Left lobe of liver (tissue), 2 donors: ENCODE results near the gene ITSN2. TPM values are rescaled to one million over a fixed set of nuclear protein-coding genes. Genes with fewer than 3 reads are reported as not detected.
"Not testable (repeated sequence)": the region's sequence is repeated elsewhere in the genome, so short reads cannot be mapped to it uniquely, and the experiment has no call there.

Experiments used
- ATAC-seq: fragments of 200-7000 bp; cut with Tn5 transposase; one replicate; pipeline ENCODE4 v1.9.1; 2020; ENCODE audit warnings: mild to moderate bottlenecking, moderate library complexity
- DNase-seq: peaks from one replicate; pipeline ENCODE4 v3.0.0-alpha.2; 2020; ENCODE audit warnings: low spot score
- total RNA-seq: library from RNA; stranded (reverse); gene quantifications from one replicate; pipeline ENCODE4 v1.2.1, GENCODE V29; 2021
- donor health status: DM: no; HTN: no; CAD: no; lungs with moderate emphysema.
- donor health status: DM: no; HTN: yes; CAD: no.

The ITSN2 gene
- 21.7 TPM for total RNA-seq

DNA sequence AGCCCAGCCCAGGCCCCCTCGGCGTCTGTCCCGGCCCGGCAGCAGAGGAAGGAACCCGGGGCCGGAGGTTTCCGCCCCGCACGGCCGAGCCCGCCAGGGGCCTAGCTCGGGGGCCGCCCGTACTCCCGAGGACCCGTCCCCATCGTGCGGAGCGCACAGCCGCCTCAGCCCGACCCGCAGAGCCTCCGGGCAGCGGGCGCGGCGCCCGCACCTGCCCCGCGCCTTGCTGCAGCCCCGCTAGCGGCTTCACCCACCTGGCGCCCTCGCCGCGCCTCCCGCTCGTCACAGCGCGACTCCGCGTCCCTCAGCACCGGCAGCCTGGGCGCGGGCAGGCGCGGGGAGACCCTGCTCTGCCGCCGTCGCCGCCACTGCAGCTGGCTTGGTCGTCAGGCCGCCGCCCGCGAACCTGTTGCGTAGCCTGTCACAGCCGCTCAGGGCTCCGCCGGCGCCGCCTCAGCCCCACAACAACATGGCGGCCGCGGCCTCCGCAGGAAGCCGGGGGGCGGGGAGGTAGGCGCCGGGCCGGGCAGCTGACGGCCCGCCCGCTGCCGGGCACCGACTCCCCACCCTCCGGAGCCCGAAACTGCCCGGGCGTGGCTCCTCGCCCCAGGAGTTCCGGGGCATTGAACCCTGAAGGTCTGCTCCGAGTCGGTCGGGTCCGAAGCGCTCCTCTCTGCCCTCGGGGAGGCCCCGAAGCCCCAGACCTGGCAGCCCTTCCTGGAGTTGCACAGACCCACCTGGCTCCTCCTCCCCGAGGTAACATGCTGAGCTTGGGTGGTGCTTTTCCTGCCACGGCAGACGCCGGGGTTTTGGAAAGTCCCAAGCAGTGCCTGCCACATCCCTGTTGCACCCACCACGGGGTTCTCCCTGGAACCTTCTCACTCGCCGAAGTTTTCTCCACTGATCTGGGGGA lies at the start of gene ITSN2:
TSS of gene ITSN2 (minus strand) at position 487 of the 913 bp plus-strand sequence. CDS start 32,454 bp downstream, outside the sequence.
- ATAC-seq, result peak; percentile 95

DNA sequence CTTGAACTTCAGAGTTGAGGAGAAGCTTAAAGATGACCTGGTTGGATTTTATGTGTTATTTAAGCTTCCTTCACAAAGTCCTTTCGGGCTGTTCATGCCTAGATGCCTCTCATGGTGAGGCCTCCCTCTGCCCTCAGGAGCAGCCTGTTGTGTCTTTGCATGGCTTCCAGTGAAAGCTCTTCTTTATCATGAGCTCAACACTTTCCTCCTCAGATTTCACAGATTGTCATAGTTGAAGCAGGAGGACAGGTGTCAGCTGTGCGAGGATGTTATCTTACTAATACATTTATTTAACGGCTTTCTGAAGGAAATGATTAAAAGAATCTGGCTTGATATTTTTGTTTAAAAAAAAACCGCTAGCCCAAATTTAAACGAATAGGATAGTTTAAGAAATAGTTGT lies 48.8 kb upstream of the ITSN2 start:
- no peak for DNase-seq
- ATAC-seq, result no peak

More for the DNA sequence above, at the start of gene ITSN2:
- peak; percentile 88 for DNase-seq

DNA sequence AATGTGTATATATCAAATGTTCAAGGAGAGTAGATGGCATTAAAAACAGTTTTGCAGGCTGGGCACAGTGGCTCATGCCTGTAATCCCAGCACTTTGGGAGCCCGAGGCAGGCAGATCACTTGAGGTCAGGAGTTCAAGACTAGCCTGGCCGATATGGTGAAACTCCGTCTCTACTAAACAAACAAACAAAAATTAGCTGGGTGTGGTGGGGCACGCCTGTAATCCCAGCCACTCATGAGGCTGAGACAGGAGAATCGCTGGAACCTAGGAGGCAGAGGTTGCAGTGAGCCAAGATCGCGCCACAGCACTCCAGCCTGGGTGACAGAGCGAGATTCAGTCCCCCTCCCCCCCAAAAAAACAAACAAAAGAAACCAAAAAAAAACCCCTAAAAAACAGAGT lies 48.4 kb upstream of the ITSN2 start:
- DNase-seq, ATAC-seq: not testable (repeated sequence)

DNA sequence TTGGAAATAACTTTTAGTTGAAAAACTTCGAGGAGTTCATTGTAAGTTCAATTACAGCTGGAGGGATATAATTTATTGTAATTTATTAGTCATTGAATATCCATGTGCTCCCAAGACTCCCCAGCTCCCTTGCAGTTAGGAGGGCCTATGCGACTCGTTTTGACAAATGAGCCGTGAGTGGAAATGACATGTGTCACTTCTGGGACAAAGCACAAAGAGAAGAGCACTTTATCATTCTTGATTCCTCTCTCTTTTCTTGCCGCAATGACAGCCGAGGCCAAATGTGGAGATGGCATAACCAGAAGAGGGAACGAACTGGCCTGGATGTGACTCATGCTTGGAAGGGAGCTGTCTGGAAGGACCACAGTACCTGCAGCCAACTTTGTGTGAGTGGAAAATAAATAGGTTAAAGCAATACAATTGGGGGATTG lies 44.2 kb upstream of the ITSN2 start:
- DNase-seq, result no peak
- no peak for ATAC-seq

DNA sequence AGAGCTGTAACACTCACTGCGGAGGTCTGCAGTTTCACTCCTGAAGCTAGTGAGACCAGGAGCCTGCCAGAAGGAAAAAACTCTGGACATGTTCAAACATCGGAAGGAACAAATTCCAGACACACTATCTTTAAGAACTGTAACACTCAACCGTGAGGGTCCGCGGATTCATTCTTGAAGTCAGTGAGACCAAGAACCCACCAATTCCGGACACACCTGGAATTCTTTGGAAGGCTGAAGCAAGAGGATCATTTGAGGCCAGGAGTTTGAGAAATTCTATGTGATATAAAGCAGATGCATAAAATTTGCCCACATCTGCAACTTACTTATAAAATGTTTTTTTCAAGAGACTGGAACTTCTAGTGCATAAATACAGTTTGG lies 43.5 kb upstream of the ITSN2 start:
- ATAC-seq (no peak), DNase-seq (no peak)

DNA sequence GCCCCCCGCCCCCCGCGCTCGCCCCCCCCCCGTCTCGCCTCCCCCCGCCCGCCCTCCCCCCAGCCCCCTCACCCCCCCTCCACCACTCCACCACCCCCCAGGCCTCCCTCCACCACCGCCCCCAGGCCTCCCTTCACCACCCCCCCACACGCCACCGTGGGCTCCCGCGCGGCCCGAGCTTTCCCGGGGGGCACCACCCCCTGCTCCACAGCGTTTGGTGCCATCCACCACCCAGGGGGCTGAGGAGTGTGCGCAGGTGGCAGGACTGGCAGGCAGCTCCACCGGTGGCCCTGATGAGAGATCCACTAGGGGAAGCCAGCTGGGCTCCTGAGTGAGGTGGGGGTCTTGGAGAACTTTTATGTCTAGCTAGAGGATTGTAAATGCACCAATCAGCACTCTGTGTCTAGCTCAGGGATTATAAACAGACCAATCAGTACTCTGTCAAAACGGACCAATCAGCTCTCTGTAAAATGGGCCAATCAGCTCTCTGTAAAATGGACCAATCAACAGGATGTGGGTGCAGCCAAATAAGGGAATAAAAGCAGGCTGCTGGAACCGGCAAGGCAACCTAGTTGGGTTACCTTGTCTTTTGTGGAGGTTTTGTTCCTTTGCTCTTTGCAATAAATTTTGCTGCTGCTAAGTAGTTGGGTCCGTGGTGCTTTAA lies 43.0 kb upstream of the ITSN2 start:
- DNase-seq (no peak), ATAC-seq (no peak)

DNA sequence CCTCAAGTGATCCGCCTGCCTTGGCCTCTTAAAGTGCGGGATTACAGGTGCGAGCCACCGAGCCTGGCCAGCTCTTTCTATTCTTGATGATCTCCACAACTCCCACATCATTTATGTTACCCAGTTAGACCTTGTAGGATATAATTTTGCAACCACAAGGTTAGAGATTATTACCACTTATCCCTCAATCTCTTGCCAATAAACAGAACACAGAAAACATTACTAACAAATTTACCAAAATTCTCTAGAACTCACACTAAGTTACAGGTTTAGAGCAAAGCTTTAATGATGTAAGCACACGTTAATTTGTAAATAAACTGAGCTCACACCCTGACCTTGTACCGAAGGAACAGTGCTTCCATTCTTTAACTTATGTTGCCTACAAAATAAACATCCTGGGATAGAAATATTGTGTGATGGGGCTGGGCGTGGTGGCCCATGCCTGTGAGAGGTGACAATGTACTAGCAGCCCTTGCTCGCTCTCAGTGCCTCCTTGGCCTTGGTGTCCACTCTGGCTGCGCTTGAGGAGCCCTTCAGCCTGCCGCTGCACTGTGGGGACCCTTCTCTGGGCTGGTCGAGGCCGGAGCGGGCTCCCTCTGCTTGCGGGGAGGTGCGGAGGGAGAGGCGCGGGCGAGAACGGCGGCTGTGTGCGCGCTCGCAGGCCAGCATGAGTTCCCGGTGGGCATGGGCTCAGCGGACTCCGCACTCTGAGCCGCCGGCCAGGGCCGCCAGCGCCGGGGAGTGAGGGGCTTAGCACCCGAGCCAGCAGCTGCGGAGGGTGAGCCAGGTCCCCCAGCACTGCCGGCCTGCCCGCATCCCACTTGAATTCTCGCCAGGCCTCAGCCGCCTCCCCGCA lies 42.1 kb upstream of the ITSN2 start:
- ATAC-seq, result no peak
- no peak for DNase-seq

DNA sequence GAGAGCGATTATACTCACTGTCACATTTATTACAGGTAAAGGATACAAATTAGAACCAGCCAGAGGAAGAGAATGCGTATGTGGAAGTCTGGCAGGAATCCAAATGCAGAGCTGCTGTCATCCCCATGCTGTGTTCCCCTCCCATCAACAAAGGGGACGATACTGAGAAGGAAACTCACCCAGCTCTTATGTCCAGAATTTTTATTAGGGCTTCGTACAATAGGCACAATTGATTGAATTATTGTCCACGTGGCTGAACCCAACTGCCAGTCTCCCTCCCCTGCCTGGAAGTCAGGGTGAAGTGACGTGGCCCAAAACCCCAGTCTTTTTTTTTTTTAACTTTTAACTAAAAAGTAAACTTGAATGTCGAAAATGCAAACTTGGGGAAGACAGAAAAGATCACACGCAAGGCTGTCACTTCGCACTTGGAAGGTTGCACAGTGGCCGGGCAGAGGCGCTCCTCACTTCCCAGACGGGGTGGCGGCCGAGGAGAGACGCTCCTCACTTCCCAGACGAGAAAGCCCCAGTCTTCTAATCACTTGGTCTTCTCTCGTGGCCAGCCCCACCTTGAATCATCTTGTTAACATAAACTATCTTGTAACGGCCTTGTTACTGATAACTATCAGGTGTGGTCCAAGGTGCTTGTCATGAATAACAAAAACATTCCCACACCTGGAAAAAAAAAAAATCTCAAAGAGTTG lies 40.0 kb upstream of the ITSN2 start:
- ATAC-seq (no peak), DNase-seq (peak; percentile 30)

DNA sequence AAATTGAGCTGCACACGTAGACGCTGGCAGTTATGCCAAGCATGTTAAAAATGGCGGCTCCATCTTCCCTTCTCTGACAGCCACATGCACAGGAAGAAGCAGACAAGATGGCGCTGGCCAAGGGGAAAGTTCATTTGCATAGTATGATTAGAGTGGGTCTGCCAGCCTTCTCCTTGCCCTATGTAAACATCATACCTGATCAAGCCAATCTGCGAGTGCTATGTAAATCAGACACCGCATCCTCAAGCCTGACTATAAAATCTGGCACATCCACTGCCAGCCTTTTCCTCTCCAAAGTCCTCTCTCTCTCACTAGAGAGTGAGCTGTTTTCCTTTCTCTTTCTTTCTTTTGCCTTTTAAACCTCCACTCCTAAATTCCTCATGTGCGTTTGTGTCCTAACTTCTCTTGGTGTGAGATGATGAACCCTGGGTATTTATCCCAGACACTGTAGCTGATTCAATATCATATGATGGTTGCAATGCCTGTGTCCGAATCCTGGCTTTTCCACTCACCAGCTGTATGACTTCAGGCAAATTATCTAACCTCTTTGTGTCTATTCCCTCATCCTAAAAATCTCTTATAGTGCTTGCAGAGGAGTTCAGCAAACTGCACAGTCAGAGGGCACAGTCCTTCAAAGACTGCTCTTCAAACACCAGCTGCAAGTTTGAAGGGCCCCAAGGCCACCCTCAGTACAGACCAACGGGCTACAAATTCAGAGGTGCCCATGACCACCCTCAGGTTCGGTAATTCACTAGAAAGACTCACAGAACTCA lies 39.3 kb upstream of the ITSN2 start:
- ATAC-seq (no peak), DNase-seq (peak; percentile 14)

DNA sequence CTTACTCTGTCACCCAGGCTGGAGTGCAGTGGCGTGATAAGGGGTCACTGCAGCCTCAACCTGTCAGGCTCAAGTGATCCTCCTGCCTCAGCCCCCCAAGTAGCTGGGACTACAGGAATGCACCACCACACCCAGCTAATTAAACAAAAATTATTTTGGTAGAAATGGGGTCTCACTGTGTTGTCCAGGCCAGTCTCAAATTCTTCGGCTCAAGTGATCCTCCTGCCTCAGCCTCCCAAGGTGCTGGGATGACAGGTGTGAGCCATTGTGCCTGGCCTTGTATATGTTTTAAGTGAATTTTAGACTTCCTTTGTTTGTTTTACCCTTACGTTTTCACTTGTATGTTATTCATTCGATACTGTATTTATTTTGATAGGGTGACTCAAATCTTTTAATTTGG lies 34.7 kb upstream of the ITSN2 start:
- DNase-seq, result no peak
- no peak for ATAC-seq

DNA sequence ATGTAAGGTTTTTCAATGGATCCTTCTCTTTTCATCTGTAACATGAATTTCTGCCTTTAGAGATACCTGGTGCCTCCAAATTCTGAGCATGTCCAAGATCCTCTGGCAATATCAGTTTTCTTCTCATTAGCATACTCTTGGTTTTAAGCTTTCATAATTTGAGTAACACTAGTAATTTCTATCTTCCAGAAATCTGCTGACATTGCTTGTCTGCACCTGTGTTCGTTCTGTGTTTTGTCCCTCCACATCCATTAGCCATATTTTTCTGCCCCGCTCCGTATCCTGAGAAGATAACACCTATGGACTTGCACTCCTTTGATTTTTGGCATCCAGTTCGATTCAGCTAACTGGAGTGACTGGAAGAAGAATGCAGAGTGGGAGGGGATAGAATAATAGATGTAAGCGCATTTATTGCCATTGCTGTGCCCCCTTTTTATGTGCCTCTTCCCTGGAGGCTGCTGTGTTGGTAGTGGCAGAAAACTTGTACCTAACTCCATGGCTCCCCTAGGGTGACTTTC lies 32.3 kb upstream of the ITSN2 start:
- no peak for ATAC-seq
- no peak for DNase-seq

DNA sequence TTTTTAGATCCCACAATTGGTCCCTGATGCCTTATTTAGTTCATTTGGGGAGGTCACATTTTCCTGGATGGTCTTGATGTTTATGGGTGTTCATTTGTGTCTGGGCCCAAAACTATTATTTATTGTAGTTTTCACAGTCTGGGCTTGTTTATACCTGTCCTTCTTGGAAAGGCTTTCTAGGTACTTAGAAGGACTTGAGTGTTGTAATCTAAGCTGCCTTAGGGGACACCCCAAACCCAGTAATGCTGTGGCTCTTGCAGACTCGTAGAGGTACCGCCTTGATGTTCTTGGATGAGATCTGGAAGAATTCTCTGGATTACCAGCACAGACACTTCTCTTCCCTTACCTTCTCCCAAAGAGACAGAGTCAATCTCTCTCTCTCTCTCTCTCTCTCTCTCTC lies 25.0 kb upstream of the ITSN2 start:
- DNase-seq, result no peak
- no peak for ATAC-seq

DNA sequence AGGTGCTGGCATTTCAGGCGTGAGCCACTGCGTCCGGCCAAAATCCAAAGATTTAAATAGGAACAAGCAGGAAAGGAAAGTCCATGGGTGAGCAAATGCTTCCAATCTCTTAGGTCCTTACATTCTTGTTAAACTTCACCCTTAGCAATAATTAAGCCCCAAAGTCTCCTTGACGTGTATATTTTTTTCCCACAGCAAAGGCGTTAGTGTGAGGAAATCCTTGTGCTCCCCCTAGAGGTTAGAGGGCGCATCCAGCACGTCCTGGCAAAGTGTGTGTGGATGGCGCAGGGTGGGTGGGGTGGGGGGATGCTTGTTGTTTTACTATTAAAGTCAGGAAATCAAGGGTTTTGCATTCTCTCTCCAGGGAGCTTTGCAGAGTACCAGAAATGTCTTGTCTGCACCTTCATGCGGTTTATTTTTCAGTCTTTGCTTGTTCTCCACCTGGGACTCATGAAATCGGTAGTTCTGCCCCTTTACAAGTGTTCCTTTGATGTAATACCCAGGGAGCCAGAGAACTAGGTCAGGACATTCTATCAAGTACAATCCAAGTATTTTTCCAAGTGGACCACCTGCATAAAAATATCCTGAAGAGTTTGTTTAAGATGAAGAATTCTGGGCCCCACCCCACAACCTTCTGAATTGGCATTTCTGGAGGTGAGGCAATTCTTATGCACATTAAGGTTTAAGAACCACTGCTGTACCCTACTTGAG lies 22.2 kb upstream of the ITSN2 start:
- peak; percentile 97 for ATAC-seq

DNA sequence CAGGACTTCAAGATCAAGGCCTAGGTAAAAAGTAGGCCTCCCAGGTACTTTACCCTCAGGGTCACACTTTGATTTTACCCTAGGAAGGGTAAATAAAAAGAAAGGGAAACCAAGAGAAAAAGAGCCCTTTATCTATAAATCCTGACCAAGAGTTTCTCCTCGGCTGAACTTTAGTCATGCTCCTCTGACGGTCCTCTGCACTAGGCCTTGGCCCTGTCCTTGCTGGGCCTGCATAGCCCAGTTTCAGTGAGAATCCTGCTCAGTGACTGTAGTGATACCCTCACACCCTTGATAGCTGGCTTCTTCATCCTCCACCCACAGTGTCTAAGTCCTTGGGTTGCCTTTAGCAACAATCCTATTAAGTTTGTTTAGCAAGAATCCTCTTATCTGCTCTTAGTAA lies 20.5 kb upstream of the ITSN2 start:
- ATAC-seq (no peak), DNase-seq (no peak)

More for the DNA sequence above, 22.2 kb upstream of the ITSN2 start:
- DNase-seq, result peak; percentile 52

DNA sequence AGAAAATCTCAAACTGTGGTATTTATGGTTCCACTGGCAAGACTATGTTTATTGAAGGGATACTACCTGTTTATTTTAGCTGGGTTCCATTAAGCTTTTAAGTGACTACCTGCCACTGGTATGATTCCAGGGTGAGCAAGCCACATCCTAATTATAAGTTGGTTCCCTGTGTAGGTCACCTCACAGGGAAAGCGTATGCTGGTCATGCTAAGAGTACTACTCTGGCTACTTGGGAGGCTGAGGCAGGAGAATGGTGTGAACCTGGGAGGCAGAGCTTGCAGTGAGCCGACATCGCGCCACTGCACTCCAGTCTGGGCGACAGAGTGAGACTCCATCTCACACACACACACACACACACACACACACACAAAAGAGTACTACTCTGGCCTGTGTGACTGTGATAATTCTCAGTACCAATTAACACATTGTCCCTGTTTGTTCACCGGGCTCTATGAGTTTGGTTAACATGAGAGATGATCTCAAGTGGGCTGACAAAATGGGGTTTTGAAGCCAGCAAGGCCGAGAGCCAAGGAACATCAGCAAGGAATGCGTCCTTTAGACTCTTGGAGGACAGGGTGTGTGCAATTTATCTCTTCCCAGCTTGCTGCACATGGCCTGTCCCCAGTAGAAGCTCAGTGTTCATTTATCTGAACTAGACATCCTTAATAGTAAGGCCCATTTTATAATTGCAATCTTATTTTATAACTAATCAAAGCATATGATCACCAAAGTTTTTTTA lies 15.2 kb upstream of the ITSN2 start:
- ATAC-seq, result no peak

DNA sequence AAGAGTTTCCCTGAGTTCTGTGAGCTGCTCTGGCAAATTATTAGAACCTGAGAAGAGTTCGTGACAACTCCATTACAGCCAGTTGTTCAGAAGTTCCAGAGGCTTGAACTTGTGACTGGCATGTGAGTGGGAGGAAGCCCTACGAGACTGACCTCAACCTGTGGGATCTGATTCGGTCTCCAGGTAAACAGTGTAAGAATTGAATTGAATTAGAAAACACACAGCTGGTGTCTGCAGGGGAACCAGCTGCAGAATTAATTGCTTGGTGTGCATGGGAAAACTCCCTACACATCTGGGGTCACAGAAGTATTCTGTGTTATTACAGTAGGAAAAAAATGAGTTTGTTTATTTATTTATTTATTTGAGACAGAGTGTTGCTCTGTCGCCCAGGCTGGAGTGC lies 14.0 kb upstream of the ITSN2 start:
- DNase-seq, result no peak
- ATAC-seq, result no peak

More for the DNA sequence above, 15.2 kb upstream of the ITSN2 start:
- no peak for DNase-seq

DNA sequence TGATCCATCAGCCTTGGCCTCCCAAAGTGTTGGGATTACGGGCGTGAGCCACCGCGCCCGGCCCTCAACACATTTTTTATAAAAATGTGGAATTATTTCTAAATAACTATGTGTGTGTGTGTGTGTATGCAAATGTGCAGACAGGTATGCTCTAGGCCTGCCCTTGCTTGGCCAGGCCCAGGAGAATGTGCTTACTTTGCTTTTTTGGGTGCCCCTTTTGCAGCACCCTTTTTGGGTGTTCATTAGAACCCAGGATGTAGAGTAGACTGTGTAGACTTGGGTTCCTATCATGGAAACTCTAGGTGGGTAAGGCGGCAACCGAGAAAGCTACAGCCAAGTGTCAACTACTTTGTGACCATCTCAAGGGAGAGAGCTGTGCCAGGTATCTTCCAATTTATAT lies 11.7 kb upstream of the ITSN2 start:
- no peak for DNase-seq
- no peak for ATAC-seq

DNA sequence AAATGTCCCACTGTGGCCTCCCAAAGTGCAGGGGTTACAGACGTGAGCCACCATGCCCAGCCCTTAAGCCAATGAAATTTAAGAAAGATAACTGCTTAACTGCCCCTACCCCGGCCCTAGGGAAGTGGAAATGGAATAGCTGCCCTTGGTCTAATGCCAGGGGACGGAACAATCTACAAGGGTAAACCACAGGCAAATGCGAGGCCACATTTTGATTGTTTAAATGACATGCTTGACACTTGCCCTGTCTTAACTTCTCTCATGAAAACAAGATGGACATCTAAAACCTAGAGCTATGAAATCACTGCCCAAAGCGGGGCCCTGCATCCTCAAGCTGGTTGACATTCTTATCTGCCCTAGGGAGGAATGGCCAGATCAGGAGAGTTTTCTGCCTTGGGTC lies 5.5 kb upstream of the ITSN2 start:
- no peak for ATAC-seq

More for the DNA sequence above, 5.5 kb upstream of the ITSN2 start:
- no peak for DNase-seq
